ENCODE measurements around the gene RNASE7.

- no peak for TF ChIP-seq CTCF (IDR thresholded peaks at IDR 0.05)
- no peak for TF ChIP-seq POLR2A (IDR thresholded peaks at IDR 0.05)
- no peak for TF ChIP-seq POLR2AphosphoS5 (IDR thresholded peaks at IDR 0.05)
Observed at GRCh38 chr14:21040370-21040925, 1.7 kb upstream of the RNASE7 start.

Measured in prostate gland (tissue), 2 donors.